Aorta (tissue), 5 donors: Measurements from ENCODE around the gene PLGRKT. TPM values are rescaled to one million over a fixed set of nuclear protein-coding genes. Genes with fewer than 3 reads are reported as not detected.

ENCODE experiments used
- ATAC-seq: fragments of 200-7000 bp; cut with Tn5 transposase; one replicate; pipeline ENCODE4 v1.9.1; 2022; ENCODE audit warnings: moderate library complexity; ENCODE audit not compliant: low FRiP score
- DNase-seq, 2 donors: peaks; one replicate each; pipeline ENCODE4 v3.0.0-alpha.2; 2020
- H3K27ac ChIP-seq, 2 donors: one replicate each; pipeline ENCODE4 v1.5.1; 2013; ENCODE audit warnings: low read length in 2 of 2, mild to moderate bottlenecking in 2 of 2, moderate library complexity in 2 of 2, control low read depth in 1 of 2, inconsistent platforms in 1 of 2, low read depth in 1 of 2
- H3K27me3 ChIP-seq, 2 donors: one replicate each; pipeline ENCODE4 v1.6.1; 2013; ENCODE audit warnings: control low read depth in 1 of 2, low read length in 1 of 2, mild to moderate bottlenecking in 1 of 2, moderate library complexity in 1 of 2; ENCODE audit not compliant: insufficient read depth in 2 of 2, control insufficient read depth in 1 of 2
- H3K36me3 ChIP-seq, 2 donors: one replicate each; pipeline ENCODE4 v1.6.1; 2013; ENCODE audit warnings: control low read depth in 1 of 2, low read length in 1 of 2, mild to moderate bottlenecking in 1 of 2; ENCODE audit not compliant: insufficient read depth in 2 of 2, control insufficient read depth in 1 of 2
- H3K4me1 ChIP-seq, 2 donors: one replicate each; pipeline ENCODE4 v1.6.1; 2013; ENCODE audit warnings: low read length in 2 of 2, control low read depth in 1 of 2, mild to moderate bottlenecking in 1 of 2, moderate library complexity in 1 of 2; ENCODE audit not compliant: insufficient read depth in 2 of 2, control insufficient read depth in 1 of 2
- H3K4me3 ChIP-seq, 2 donors: one replicate each; pipeline ENCODE4 v1.5.1; 2013; ENCODE audit warnings: low read length in 2 of 2, control low read depth in 1 of 2, mild to moderate bottlenecking in 1 of 2
- H3K9me3 ChIP-seq: one replicate; pipeline ENCODE4 v1.6.1; 2013; ENCODE audit warnings: mild to moderate bottlenecking, low read length; ENCODE audit not compliant: control insufficient read depth
- WGBS, 2 donors: extraction: QIAGEN DNeasy Blood & Tissue Kit; methylation state at CpG; one replicate each; pipeline ENCODE4 v1.1.7; 2013; 5-methylcytosine and 5-hydroxymethylcytosine counted together
- intact Hi-C, 2 donors: fragments of 100-400 bp; cut with DNase I; formaldehyde crosslinking; loops; one replicate each; pipeline versions ENCODE4 v1.14.2 to v1.15.0; 2022
- polyA plus RNA-seq, 2 donors: library from polyadenylated mRNA; stranded (reverse); fragments of 200-250 nt; gene quantifications; one replicate each; pipeline ENCODE4 v1.2.3, GENCODE V29; 2013
- total RNA-seq, 2 donors: library from RNA; stranded (reverse); fragmentation: NEBNext Ultra II Directional; extraction: Animal tissue kit (Norgen Biotek cat#: 25700); gene quantifications; one replicate each; pipeline ENCODE4 v1.2.1, GENCODE V29; 2021
- donor health status: healthy with polysubstance abuse.
- donor health status: Bipolar disorder and iron deficiency.
- donor health status: DM: no; HTN: no; CAD: no.
- donor health status: DM: no; HTN: no; CAD: no.
- donor health status: DM: yes; HTN: yes; CAD: no.

PLGRKT gene
- total and polyA plus RNA-seq, 4 donors = 8.8 to 31.7 (median 11.6) TPM

GRCh38 chr9:5392285-5392684 is 45.4 kb downstream of the PLGRKT start:
- H3K36me3 ChIP-seq = no peaks in the 10 kb centered on the region
- DNase-seq = no peak
- intact Hi-C loops = no loop called here
- H3K4me1 ChIP-seq = no peaks in the 10 kb centered on the region
- no peak overlapping the region for H3K4me3 ChIP-seq
- no peaks in the 10 kb centered on the region for H3K27me3 ChIP-seq
- no peak overlapping the region for H3K27ac ChIP-seq
- no peak for ATAC-seq
- WGBS, 2 donors = 97 to 98% methylated on average over 1 of the region's 1 CpG
- H3K9me3 ChIP-seq = no peaks in the 10 kb centered on the region

- H3K27ac ChIP-seq = no peak overlapping the region
- no peaks in the 10 kb centered on the region for H3K9me3 ChIP-seq
- ATAC-seq (no peak), DNase-seq (no peak)
- no peak overlapping the region for H3K4me3 ChIP-seq
- H3K27me3 ChIP-seq = no peaks in the 10 kb centered on the region
- peaks cover 0 to 2% of the 10 kb centered on the region in 2 donors for H3K36me3 ChIP-seq
- 61 to 68% methylated on average over 3 of the region's 3 CpGs for WGBS, 2 donors
- H3K4me1 ChIP-seq = no peaks in the 10 kb centered on the region
- intact Hi-C loops = no loop called here
Measured at GRCh38 chr9:5389109-5389732, 48.5 kb downstream of the PLGRKT start.

- Histone ChIP-seq H3K9me3 (no peaks in the 10 kb centered on the region), H3K4me1 (no peaks in the 10 kb centered on the region), H3K27ac (no peak overlapping the region), H3K4me3 (no peak overlapping the region), H3K36me3 (peaks cover 0 to 2% of the 10 kb centered on the region in 2 donors), H3K27me3 (no peaks in the 10 kb centered on the region)
- DNase-seq (no peak), ATAC-seq (no peak)
- 81 to 86% methylated on average over 5 of the region's 5 CpGs for WGBS, 2 donors
- intact Hi-C loops = no loop called here
Measured at GRCh38 chr9:5388026-5388819, 49.5 kb downstream of the PLGRKT start.

- Histone ChIP-seq H3K27ac (no peak overlapping the region), H3K36me3 (peaks cover 2 to 3% of the 10 kb centered on the region in 2 donors), H3K9me3 (no peaks in the 10 kb centered on the region), H3K4me1 (no peaks in the 10 kb centered on the region), H3K4me3 (no peak overlapping the region), H3K27me3 (no peaks in the 10 kb centered on the region)
- ATAC-seq (no peak), DNase-seq (no peak)
- intact Hi-C loops = no loop called here
Measured at GRCh38 chr9:5384436-5384835, 53.3 kb downstream of the PLGRKT start.

- no peak overlapping the region for H3K27ac ChIP-seq
- no peak overlapping the region for H3K4me3 ChIP-seq
- 61 to 85% methylated on average over 3 of the region's 3 CpGs for WGBS, 2 donors
- H3K36me3 ChIP-seq = peaks cover 2 to 3% of the 10 kb centered on the region in 2 donors
- ATAC-seq (no peak), DNase-seq (no peak)
- no peaks in the 10 kb centered on the region for H3K4me1 ChIP-seq
- intact Hi-C loops = no loop called here
- no peaks in the 10 kb centered on the region for H3K27me3 ChIP-seq
- no peaks in the 10 kb centered on the region for H3K9me3 ChIP-seq
Measured at GRCh38 chr9:5382479-5382878, 55.2 kb downstream of the PLGRKT start.

GRCh38 chr9:5375790-5376477 is 61.8 kb downstream of the PLGRKT start:
- H3K27me3 ChIP-seq = no peaks in the 10 kb centered on the region
- no peaks in the 10 kb centered on the region for H3K9me3 ChIP-seq
- ATAC-seq (no peak), DNase-seq (no peak)
- intact Hi-C loops = no loop called here
- H3K27ac ChIP-seq = no peak overlapping the region
- no peaks in the 10 kb centered on the region for H3K36me3 ChIP-seq
- no peaks in the 10 kb centered on the region for H3K4me1 ChIP-seq
- WGBS, 2 donors = 87 to 90% methylated on average over 6 of the region's 6 CpGs
- H3K4me3 ChIP-seq = no peak overlapping the region

GRCh38 chr9:5375091-5375490 is 62.6 kb downstream of the PLGRKT start:
- 59 to 95% methylated on average over 1 of the region's 1 CpG for WGBS, 2 donors
- no peaks in the 10 kb centered on the region for H3K36me3 ChIP-seq
- intact Hi-C loops = no loop called here
- H3K27me3 ChIP-seq = no peaks in the 10 kb centered on the region
- no peak for ATAC-seq
- no peaks in the 10 kb centered on the region for H3K9me3 ChIP-seq
- no peaks in the 10 kb centered on the region for H3K4me1 ChIP-seq
- no peak overlapping the region for H3K27ac ChIP-seq
- DNase-seq = no peak
- no peak overlapping the region for H3K4me3 ChIP-seq

GRCh38 chr9:5364294-5365024 is 73.3 kb downstream of the PLGRKT start:
- DNase-seq = no peak
- Histone ChIP-seq H3K36me3 (no peaks in the 10 kb centered on the region), H3K27me3 (no peaks in the 10 kb centered on the region), H3K9me3 (no peaks in the 10 kb centered on the region), H3K4me1 (peaks cover 4% of the 10 kb centered on the region in 2 donors), H3K27ac (no peak overlapping the region), H3K4me3 (no peak overlapping the region)
- ATAC-seq = no peak
- 52 to 72% methylated on average over 3 of the region's 3 CpGs for WGBS, 2 donors
- intact Hi-C loops = no loop called here
